Activated CD4-positive, alpha-beta T cell treated with anti-CD3 and anti-CD28 coated beads, Interleukin-2, Interleukin-6, amounts not matched to agents 100 ng/mL and 50 ng/mL, durations not matched to agents 16 hours and 8 hours (primary cell): ENCODE results near the gene SLC12A7.
"Not testable (repeated sequence)": the region's sequence is repeated elsewhere in the genome, so short reads cannot be mapped to it uniquely, and the experiment has no call there.

Experiments used
- DNase-seq: peaks from one replicate; pipeline ENCODE4 v3.0.0-alpha.2; 2020

The SLC12A7 gene

DNA sequence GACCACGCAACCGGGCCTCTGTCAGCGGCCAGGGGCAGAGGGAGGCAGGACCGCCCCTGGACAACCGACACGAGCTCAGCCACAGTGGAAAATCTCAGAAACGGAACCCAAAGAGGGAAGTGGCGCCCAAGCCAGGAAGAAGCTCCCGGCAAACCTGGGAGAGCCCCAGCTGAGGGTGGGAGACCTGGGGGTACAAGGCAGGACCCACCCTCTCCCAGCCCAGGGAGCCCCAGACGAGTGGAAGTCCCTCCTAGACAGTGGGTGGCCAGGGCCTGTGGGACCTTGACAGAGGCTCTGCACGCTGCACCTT is 3.0 kb downstream of the SLC12A7 start:
- DNase-seq: no peak

DNA sequence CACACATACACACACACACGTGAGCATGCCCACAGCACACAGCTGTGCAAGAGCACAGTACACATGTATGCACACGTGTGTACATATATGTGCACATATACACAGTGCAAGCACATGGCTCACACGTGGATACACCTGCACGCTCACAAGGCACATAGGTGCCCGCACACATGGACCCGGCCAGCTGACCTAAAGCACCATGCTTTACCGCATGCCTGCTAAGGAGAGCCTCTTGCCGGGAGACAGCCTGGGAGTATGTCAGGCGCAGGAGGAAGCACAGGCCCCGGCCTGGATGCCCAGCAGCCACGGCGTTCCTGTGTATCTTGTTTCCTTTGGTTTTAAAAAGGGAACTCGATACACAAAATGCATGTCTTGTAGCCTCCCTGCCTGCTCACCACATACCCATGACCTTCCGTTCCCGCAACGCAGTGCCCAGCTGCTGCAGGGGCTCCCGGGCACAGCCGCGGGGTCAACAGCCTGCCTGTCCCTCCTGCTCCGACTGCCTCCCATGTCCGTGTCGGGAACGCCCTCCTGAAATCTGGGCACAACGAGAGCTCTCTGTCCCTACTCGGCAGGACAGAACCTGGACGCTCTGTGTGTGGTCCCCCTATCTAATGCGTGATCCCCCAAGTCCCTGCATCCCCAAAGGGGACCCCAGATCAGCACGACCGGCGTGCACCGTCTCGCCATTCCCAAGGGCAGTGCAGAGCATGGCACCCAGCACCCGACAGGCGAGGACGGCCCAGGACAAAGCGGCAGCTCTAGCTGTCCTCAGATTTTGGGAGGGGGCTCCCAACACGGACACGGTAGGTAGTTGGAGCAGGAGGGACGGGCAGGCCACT is 3.6 kb downstream of the SLC12A7 start:
- DNase-seq: no peak

DNA sequence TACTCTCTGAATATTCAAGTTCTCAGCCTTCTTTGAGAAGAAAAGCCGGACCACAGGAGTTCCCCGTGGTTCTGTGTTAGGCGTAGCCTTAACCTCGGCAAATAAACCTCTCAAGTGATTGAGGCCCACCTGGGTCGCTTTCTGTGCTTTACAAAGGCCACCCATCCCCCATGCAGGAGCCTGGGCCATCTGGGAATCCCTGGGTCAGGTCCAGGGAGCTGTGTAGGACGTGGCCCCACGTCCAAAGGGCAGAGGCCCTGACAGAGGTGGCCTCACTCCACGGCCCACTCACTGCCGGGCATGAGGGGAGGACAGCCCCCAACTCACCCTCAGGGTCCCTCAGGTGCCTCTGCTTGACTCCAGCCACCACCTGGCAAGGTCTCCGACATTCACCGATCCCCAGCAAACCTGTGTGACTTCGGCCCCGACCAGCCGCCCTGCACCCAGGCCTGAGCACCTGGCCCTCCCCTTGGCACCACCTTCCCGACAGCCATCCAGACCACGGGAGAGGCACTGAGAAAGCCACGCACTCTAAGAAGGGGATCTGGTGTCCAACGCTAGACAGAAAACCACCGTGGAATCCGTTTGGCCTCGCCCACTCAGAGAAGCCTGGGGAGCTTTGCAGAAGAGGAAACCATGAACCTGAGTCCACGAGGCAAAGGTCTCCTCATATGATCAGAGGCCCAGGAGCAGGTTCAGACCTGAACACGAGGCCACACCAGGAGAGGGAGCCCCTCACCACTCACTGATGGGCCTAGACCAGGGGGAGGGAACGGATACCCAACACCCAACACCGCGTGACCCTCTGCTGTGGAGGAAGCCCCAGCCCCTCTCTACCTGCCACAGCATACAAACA is 4.5 kb downstream of the SLC12A7 start:
- DNase-seq: no peak

DNA sequence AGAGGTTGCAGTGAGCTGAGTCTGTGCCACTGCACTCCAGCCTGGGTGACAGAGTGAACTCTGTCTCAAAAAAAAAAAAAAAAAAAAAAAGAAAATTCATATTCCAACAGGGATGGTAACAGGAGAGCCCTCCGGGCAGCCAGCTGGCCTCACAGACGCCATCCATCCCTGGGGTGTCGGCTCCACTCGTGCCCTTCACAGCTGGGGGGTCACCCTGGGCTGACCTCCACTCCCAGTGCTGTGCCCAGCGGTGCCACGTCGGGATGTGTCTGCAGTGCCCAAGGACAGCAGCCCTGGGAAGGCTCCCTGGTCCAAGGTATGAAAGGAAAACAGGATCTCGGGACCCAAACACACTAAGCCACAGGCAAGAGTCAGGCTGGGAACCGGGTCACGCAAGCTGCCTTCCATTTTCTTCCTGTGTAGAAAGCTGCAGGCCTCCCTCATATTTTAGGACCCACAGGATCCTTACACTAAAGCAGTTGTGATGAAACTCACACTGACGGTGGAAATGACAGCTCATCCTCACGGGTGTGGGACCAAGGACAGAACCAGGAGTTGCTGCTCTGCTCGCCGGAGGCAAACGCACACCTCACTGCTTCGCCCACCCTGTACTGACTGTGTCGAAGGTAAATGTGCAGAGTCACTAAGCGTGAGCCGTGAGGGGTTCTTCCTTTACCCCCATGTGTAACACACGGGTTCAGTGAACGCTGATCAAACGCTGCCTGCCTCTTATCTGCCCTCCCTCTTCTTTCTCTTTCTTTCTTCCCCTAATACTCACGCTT is 5.3 kb downstream of the SLC12A7 start:
- no peak for DNase-seq

DNA sequence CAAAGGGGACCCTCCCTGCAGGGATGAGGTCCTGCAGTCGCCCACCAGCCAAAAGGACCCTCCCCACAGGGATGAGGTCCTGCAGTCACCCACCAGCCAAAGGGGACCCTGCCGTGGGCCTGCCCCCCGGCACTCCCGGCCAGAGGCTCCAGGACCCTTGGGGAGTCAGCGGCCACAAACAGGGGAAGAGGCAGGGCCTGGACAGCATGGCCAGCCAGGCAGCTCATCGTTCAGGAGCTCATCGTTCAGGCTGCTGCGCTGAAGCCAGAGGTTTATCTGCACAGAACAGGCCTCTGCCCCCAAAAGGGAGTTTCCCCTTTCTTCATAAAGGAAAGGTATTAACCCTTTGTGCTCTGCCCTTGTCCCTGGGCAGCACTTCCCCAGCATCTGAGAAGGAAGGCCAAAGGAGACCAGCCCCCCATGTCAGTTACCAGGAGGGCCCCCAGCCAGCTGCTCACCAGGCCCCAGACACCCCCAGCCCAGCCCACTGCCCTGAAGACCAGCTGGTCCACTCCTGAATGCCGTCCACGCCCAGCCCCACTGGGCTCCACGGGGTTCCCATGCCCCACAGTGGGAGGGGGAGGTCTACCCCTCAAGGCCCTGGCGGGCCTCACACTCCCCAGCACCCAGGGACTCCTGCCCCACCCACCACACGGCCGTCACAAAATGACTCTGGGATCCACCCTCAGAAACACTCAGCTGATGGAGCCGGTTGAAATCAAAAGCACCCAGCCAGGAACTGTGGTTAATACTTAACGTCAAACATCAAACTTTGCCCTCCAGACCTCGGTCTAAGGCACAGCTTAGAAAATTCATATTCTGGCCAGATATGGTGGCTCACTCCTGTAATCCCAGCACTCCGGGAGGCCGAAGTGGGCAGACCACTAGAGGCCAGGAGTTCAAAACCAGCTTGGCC is 6.3 kb downstream of the SLC12A7 start:
- DNase-seq: peak; percentile 31

DNA sequence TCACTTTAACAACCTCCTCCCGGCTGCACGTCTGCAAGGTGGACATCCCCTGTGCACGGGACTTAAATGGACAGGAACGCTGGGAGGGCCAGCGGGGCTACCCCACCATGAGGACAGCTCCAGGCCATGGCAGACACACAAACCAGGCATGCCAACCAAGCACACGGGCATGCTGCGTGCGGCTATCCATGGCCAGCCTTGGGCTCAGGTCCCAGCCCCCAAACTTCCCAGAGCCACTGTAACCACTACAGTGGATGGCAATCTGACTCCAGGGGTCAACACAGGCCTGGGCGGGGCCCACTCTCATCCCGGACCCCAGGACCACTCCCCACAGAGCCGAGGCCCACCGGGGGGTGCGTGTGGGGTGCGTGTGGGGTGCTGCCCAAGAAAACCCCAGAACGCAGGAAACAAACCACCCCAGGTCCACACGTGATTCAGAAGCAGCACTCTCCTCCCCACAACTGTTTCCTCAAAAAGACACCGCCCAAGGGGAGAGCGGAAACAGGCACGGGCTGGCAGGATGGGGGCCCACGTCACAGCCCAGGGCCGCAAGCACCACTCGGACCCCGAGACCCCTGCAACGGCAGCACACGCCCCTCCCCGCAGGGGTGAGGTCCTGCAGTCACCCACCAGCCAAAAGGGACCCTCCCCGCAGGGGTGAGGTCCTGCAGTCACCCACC is 7.4 kb downstream of the SLC12A7 start:
- no peak for DNase-seq

DNA sequence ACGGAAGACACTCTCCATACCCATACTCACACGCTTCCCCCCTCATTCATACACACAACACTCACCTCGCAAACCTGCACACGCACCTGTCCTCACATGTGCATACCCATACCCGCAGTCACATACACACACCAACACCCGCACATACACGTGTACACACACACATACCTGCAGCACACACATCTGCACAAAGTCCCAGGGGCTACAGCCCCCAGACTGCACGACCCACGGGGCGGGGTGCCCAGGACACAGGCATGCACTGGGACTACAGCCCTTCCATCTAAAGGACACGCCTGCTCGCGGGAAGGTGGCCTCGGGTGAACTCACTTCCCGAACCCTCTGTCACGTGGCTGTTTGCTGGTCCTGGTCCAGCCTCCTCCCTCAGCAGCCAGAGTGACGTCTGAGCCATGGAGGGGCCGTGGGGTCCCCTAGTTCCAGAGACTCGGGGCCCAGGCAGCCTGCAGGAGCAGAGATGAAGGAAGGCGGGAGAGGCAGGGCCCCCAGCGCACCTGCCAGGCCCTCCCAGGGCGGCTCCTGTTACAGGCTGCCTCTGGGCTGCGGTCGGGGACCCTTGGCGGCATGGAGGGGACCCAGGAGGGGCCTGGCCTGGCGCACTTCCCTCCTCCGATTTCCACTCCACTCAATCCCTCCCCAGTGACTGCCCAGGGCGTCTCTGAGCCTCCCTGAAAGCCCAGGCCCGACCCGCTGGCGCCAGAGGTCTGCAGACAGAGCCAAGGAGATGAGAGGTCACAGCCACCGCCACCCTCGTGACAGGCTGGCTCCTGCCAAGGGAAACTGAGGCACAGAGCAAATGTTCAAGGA is 8.1 kb downstream of the SLC12A7 start:
- no peak for DNase-seq

DNA sequence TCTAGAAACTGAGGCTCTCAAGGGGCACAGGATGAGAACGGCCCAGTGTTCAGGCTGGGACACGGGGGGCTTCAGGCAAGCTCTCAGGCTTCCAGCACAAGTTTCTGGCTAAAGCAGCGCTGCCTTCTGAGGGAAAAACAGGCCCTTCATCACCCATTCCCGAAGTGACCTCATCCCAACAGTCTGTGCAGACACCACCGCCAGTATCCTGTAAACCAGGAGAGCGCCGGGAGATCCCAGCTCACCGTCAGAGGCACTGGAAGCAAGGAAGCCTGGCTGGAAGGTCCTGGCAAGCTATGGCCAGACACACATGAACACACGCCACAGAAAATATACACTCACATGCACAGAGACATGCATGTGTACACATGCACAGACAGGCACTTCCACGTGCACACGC is 8.8 kb downstream of the SLC12A7 start:
- DNase-seq: no peak

DNA sequence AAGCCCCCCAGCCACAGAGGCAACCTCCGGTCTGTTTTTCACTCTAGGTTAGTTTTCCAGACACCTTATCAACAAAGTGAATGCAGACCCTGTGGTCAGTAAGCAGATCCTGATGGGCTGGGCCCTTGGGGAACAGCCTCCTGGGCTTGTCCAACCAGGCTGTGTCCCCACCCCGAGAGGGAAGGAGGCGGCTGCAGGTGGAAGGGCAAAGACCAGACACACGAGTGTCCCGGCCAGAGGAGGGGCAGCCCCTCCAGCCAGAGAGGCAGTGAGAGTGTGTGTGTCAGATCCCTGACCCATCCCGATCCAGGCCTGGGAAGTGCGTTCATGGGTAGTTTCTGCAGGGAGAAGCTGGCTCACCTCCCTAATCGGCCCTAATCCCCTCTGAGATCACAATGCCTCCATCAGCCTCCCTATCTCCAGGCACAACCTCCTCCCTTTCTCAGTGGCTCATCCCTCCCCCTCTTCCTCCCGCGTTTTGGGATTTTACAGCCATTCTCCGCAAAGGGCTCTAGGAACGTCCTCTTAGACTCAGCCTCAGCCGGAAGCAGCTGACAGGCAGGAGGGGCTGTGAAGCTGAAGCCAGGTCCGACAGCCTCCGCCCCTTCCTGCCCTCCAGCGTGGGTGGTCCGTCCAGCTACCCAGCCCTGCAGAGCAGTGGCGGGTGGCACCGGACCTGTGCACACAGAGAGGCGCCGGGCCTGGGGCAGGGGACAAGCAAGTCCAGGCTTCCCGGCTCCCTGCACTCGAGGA is 9.7 kb downstream of the SLC12A7 start:
- no peak for DNase-seq

DNA sequence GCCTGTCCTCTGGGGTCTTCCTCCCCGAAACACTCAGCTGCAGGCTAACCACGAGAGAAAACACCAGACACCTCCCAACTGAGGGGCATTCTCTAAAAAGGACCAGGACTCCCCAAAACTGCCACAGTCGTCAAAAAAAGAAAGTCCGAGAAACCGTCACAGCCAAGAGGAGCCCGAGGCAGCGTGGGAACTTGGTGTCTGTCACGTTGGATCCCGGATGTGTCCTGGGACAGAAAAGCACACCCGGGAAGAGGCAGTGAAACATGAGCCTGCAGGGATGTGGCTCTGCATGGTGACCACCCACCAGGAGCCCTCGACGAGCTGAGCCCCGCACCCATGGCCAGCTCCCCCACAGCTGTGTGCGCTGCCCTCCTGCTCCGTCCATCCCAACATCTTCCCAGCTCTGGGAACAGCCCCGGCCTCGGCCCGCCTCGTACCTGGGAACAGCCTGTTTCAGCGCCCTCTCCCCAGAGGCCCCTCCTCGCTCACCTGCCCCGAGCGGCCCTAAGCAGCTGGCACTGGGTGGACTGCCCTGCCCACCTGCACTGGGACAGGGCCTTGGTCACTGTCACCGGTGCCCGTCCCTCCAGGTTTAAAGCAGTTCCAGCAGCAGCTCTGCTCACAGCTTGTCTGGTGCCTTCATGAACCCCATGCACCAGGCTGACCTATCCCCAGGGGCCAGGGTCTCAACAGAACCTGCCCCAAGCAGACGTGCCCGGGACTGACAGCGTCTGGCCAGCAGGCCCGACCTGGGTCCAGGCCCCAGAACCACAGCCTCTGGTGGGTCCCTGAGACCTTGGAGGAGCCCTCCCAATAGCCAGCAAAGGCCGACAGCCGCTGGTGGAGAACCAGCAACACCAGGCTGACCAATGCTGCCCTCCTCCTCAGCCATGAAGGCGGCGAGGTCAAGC is 10.9 kb downstream of the SLC12A7 start:
- no peak for DNase-seq

DNA sequence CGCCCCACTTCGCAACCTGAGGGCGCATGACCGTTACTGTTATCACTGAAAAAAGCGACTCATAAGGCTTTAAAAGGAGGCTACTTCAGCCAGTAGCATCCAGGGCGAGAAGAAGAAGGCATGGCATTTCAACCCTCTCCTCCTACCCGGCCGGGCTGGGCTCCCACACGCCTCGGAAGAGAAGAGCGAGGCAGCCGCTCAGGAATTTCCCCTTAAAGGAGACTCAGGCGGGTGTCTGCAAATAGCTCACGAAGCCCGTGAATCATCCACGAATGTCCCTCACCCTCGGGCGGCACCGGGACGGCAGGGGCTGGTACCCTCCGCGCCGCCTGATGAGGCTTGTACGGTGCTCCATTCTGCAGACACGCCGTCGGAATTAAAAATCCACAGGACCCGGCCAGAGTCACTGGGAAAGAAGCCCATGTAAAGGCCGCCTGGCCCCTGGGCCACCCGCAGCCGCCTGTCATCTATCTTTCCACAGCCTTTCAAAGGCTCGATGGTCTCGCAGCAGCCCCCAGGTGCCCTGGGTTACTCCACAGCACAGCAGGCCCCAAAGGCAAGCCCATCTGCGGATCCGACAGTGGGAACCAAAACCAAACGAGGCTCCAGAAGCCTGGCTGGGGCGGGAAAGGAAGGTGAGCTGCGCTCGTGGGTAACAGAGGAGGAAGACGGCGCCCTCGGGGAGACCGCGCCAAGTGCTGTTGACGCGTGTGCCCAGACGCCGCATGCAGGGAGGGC is 11.8 kb downstream of the SLC12A7 start:
- DNase-seq: no peak

DNA sequence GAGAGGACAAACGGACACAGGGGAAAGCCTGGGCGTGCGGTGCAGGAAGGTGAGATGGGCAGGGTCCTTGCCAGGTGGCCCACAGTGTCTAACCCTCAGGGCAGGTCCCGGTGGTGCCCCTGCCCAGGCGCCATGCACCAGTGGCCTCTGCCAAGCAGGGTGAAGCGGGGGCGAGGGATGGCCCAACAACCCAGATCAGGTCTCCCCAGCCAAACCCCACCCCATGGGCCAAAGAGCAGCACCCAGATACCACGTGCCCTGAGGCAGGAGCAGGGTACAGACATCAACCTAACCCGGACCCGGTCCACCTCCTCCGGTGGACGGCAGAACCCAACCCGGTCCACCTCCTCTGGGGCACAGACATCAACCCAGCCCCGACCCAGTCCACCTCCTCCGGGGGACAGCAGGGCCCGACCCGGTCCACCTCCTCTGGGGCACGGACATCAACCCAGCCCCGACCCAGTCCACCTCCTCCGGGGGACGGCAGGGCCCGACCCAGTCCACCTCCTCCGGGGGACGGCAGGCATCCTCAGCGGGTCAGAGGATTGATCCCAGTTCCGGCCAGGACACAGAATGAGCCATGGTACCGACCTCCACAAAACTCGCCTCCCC is 12.8 kb downstream of the SLC12A7 start:
- DNase-seq: no peak

DNA sequence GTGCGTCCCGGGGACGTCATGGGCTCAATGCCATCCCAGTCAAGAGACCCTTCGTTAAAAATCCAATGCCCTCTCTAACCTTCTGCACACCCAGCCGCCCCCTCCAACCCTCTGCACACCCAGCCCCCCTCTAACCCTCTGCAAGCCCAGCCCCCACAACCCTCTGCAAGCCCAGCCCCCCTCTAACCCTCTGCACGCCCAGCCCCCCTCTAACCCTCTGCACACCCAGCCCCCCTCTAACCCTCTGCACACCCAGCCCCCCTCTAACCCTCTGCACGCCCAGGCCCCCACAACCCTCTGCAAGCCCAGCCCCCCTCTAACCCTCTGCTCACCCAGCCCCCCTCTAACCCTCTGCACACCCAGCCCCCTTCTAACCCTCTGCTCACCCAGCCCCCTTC is 13.9 kb downstream of the SLC12A7 start:
- not testable (repeated sequence) for DNase-seq

DNA sequence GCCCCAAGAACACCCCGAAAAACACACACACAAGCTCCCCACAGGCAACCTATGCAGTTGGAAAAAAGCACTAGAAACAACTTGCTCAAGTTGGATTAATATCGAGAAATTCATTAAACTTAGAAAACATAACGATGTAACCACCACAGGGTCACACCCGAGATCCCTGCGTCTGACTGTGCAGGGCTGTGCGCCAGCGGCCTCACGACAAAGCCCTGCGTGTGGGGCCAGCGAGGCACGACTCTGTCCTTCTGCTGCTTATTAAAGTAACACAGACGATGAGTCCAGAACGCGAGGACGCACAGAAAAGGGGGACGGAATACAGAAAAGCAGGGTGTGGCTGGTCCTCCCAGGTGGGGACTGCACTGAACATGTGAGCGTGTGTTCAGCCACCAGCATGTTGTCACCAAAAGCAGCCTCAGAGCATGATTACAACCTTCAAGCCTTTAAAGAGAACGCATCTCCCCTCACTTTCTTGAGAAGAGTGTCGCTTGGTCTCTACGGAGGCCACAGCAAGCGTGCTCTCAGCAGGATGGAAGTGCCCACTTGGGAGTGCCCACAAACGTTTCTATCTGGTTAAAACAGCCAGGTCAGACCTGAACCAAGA is 14.4 kb downstream of the SLC12A7 start:
- no peak for DNase-seq

DNA sequence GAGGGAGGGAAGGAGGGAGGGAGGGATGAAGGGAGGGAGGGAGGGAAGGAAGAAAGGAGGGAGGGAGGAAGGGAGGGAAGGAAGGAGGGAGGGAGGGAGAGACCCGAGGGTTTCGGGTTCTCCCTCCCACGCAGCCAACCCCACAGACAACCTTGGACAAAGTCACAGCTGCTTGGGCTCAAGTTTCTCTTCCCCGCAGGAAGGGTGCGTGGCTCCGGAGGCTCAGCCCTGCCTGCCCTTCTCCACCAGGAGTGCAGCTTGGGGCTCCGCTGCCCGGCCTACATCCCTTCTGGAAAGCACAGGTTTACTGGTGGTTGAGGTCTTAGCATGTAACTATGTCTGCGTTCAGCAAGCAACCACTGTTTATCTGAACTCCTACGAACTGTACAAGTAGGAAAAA is 15.0 kb downstream of the SLC12A7 start:
- DNase-seq: no peak

DNA sequence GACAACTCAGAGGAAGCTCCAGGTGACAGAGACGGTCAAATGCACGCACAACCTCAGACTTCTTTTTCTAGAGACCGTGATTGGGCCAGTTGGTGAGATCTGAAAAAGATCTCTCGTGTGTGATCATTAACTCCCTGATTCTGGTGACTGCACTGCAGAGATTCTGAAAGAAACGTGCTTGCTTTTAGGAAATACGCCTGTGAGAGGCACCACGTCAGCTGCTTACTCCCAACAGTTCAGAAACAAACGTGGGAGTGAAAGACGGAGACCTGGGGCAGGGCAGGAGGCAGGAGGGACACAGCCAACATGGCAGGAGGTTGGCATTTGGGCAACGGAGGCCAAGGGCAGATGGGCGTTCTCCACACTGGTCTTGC is 15.9 kb downstream of the SLC12A7 start:
- no peak for DNase-seq

DNA sequence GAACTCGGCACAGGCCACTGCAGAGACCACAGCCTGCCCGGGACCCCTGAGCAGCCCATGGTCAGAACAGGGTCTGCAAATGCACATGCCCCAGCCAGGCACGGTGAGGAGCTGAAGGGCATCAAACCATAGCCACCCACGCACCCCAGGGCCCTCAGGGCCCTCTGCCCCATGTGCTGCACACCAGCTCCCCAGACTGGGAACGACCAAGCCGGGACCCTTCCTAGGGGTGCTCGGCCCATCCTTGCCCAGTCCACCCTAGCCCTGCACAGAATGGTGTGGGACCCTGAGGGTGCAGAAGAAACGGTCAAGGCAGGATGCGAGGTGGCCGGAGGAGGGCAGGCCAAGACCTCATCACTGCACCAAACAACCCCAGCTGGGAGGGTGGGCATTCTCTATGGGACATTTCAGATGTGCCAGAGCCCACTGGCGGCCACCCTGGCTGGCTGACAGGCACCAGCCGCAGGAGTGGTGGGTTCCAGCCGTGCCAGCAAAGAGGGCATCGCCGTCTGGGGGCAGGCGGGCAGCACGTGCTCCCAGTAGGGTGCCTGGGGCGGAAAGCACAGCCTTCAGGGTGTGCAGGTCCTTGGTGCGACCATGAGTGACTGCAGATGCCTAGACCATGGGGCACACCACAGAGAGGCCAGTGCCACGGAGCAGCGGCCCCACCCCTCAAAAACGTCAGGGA is 16.4 kb downstream of the SLC12A7 start:
- DNase-seq: no peak
